Mononuclear cell (primary cell): ENCODE results near the gene CASP8. TPM values are rescaled to one million over a fixed set of nuclear protein-coding genes. Genes with fewer than 3 reads are reported as not detected.

Experiments used
- H3K27me3 ChIP-seq: 2 replicates; pipeline ENCODE4 v1.6.0; 2011; ENCODE audit warnings: low read length, control low read depth; ENCODE audit not compliant: insufficient read depth
- H3K4me1 ChIP-seq: 2 replicates; pipeline ENCODE4 v1.5.1; 2011; ENCODE audit warnings: mild to moderate bottlenecking, low read length, control low read depth; ENCODE audit not compliant: insufficient read depth
- H3K4me3 ChIP-seq: 2 replicates; pipeline ENCODE4 v1.5.1; 2011; ENCODE audit warnings: mild to moderate bottlenecking, low read length, moderate library complexity
- H3K9me3 ChIP-seq: 2 replicates; pipeline ENCODE4 v1.5.1; 2011; ENCODE audit warnings: low read depth, mild to moderate bottlenecking, control low read depth, low read length
- total RNA-seq: library from RNA; depleted of rRNA; stranded (reverse); fragments of >200 nt; gene quantifications from one replicate; pipeline ENCODE4 v1.2.3, GENCODE V29; 2012

Gene CASP8
- total RNA-seq, 1 donor = 129 TPM

GRCh38 chr2:201257381-201257955, 2.9 kb upstream of the CASP8 start:
- Histone ChIP-seq H3K4me3 (peak overlapping the region; percentile 74), H3K9me3 (no peaks in the 10 kb centered on the region)

GRCh38 chr2:201257956-201258665, 2.2 kb upstream of the CASP8 start:
- H3K4me3 ChIP-seq = peak overlapping the region; percentile 74
- no peaks in the 10 kb centered on the region for H3K9me3 ChIP-seq

More at GRCh38 chr2:201257381-201257955, 2.9 kb upstream of the CASP8 start:
- Histone ChIP-seq H3K27me3 (no peaks in the 10 kb centered on the region), H3K4me1 (peaks cover 79% of the 10 kb centered on the region)

GRCh38 chr2:201258666-201259615, 1.4 kb upstream of the CASP8 start:
- H3K4me3 ChIP-seq = peak overlapping the region; percentile 74
- no peaks in the 10 kb centered on the region for H3K9me3 ChIP-seq
- H3K27me3 ChIP-seq = no peaks in the 10 kb centered on the region
- H3K4me1 ChIP-seq = peaks cover 73% of the 10 kb centered on the region

More at GRCh38 chr2:201257956-201258665, 2.2 kb upstream of the CASP8 start:
- no peaks in the 10 kb centered on the region for H3K27me3 ChIP-seq
- peaks cover 78% of the 10 kb centered on the region for H3K4me1 ChIP-seq

GRCh38 chr2:201261471-201261870, 1.1 kb downstream of the CASP8 start:
- no peaks in the 10 kb centered on the region for H3K27me3 ChIP-seq
- H3K4me3 ChIP-seq = peak overlapping the region; percentile 74
- H3K9me3 ChIP-seq = no peaks in the 10 kb centered on the region
- H3K4me1 ChIP-seq = peaks cover 72% of the 10 kb centered on the region

- Histone ChIP-seq H3K4me3 (peak overlapping the region; percentile 74), H3K9me3 (no peaks in the 10 kb centered on the region), H3K27me3 (no peaks in the 10 kb centered on the region), H3K4me1 (peaks cover 72% of the 10 kb centered on the region)
Observed at GRCh38 chr2:201261906-201262305, 1.6 kb downstream of the CASP8 start.

- H3K4me1 ChIP-seq = peaks cover 71% of the 10 kb centered on the region
- H3K27me3 ChIP-seq = no peaks in the 10 kb centered on the region
- peak overlapping the region; percentile 8 for H3K4me3 ChIP-seq
- H3K9me3 ChIP-seq = no peaks in the 10 kb centered on the region
Observed at GRCh38 chr2:201262718-201263117, 2.4 kb downstream of the CASP8 start.

- Histone ChIP-seq H3K27me3 (no peaks in the 10 kb centered on the region), H3K9me3 (no peaks in the 10 kb centered on the region), H3K4me1 (peaks cover 75% of the 10 kb centered on the region), H3K4me3 (no peak overlapping the region)
Observed at GRCh38 chr2:201263779-201264178, 3.4 kb downstream of the CASP8 start.

GRCh38 chr2:201264472-201265173, 4.3 kb downstream of the CASP8 start:
- H3K4me1 ChIP-seq = peaks cover 73% of the 10 kb centered on the region
- H3K4me3 ChIP-seq = no peak overlapping the region

GRCh38 chr2:201266629-201267028, 6.3 kb downstream of the CASP8 start:
- H3K4me1 ChIP-seq = peaks cover 76% of the 10 kb centered on the region

More at GRCh38 chr2:201264472-201265173, 4.3 kb downstream of the CASP8 start:
- Histone ChIP-seq H3K27me3 (no peaks in the 10 kb centered on the region), H3K9me3 (no peaks in the 10 kb centered on the region)

GRCh38 chr2:201267278-201268030, 7.1 kb downstream of the CASP8 start:
- H3K27me3 ChIP-seq = no peaks in the 10 kb centered on the region
- H3K4me1 ChIP-seq = peaks cover 79% of the 10 kb centered on the region
- no peaks in the 10 kb centered on the region for H3K9me3 ChIP-seq
- H3K4me3 ChIP-seq = no peak overlapping the region

More at GRCh38 chr2:201266629-201267028, 6.3 kb downstream of the CASP8 start:
- Histone ChIP-seq H3K27me3 (no peaks in the 10 kb centered on the region), H3K9me3 (no peaks in the 10 kb centered on the region), H3K4me3 (no peak overlapping the region)

GRCh38 chr2:201269764-201270163, 9.4 kb downstream of the CASP8 start:
- H3K9me3 ChIP-seq = no peaks in the 10 kb centered on the region
- peaks cover 73% of the 10 kb centered on the region for H3K4me1 ChIP-seq
- no peaks in the 10 kb centered on the region for H3K27me3 ChIP-seq
- H3K4me3 ChIP-seq = no peak overlapping the region

- Histone ChIP-seq H3K4me1 (peaks cover 66% of the 10 kb centered on the region), H3K4me3 (no peak overlapping the region), H3K9me3 (no peaks in the 10 kb centered on the region)
Observed at GRCh38 chr2:201270293-201271001, 10.1 kb downstream of the CASP8 start.

GRCh38 chr2:201271917-201272316, 11.6 kb downstream of the CASP8 start:
- Histone ChIP-seq H3K27me3 (no peaks in the 10 kb centered on the region), H3K4me3 (no peak overlapping the region), H3K4me1 (peaks cover 52% of the 10 kb centered on the region), H3K9me3 (no peaks in the 10 kb centered on the region)

More at GRCh38 chr2:201270293-201271001, 10.1 kb downstream of the CASP8 start:
- no peaks in the 10 kb centered on the region for H3K27me3 ChIP-seq
